Fibroblast of the aortic adventitia (primary cell): ENCODE results near the gene PQBP1. TPM values are rescaled to one million over a fixed set of nuclear protein-coding genes. Genes with fewer than 3 reads are reported as not detected.
"Not testable (repeated sequence)": the region's sequence is repeated elsewhere in the genome, so short reads cannot be mapped to it uniquely, and the experiment has no call there.

Experiments used
- DNase-seq: peaks from one replicate; pipeline ENCODE4 v3.0.0-alpha.2; 2010; ENCODE audit warnings: low read depth
- H3K4me3 ChIP-seq: 2 replicates; pipeline ENCODE4 v1.5.1; 2011; ENCODE audit warnings: low read depth, mild to moderate bottlenecking, control low read depth, low read length, moderate library complexity
- CTCF ChIP-seq: IDR thresholded peaks from 2 replicates; pipeline ENCODE4 v1.5.1; 2011; ENCODE audit warnings: mild to moderate bottlenecking, low read length, control low read depth, inconsistent platforms; ENCODE audit not compliant: insufficient read depth
- total RNA-seq: library from RNA; depleted of rRNA; stranded (reverse); fragments of >200 nt; gene quantifications from 2 replicates; pipeline ENCODE4 v1.2.3, GENCODE V29; 2012; ENCODE audit warnings: low replicate concordance

The PQBP1 gene
- 35.4 and 65.5 TPM in 2 replicates for total RNA-seq

GRCh38 chrX:48897625-48898306 lies at the start of gene PQBP1, which contains the start of gene TIMM17B:
Gene PQBP1, plus strand, starts transcription at chrX:48897930. Its CDS starts 580 bp downstream, at chrX:48898510.
Gene TIMM17B, minus strand, starts transcription at chrX:48897768. Its CDS starts 19 bp downstream, at chrX:48897749.
- peak within 1 kb of the TSS; percentile 80 for H3K4me3 ChIP-seq
- peak; percentile 96 for DNase-seq
- TF ChIP-seq CTCF: no peak

- no peak for DNase-seq
- H3K4me3 ChIP-seq: no peak overlapping the region
- no peak for TF ChIP-seq CTCF
Observed at GRCh38 chrX:48848847-48849246, 48.9 kb upstream of the PQBP1 start.

GRCh38 chrX:48852857-48853256 lies 44.9 kb upstream of the PQBP1 start:
- TF ChIP-seq CTCF: no peak
- no peak for DNase-seq
- no peak overlapping the region for H3K4me3 ChIP-seq

GRCh38 chrX:48853494-48853893 lies 44.2 kb upstream of the PQBP1 start:
- DNase-seq, H3K4me3 ChIP-seq: not testable (repeated sequence)

- not testable (repeated sequence) for DNase-seq, H3K4me3 ChIP-seq
Observed at GRCh38 chrX:48854121-48854804, 43.5 kb upstream of the PQBP1 start.

- peak; percentile 39 for TF ChIP-seq CTCF
- DNase-seq: peak; percentile 5
- no peak overlapping the region for H3K4me3 ChIP-seq
Observed at GRCh38 chrX:48854898-48855297, 42.8 kb upstream of the PQBP1 start.

- DNase-seq: peak; percentile 72
- no peak for TF ChIP-seq CTCF
- H3K4me3 ChIP-seq: no peak overlapping the region
Observed at GRCh38 chrX:48864210-48864609, 33.5 kb upstream of the PQBP1 start.

GRCh38 chrX:48872017-48872416 lies 25.7 kb upstream of the PQBP1 start:
- DNase-seq: not testable (repeated sequence)

GRCh38 chrX:48876944-48877343 lies 20.8 kb upstream of the PQBP1 start:
- not testable (repeated sequence) for H3K4me3 ChIP-seq, DNase-seq

More at GRCh38 chrX:48872017-48872416, 25.7 kb upstream of the PQBP1 start:
- H3K4me3 ChIP-seq: not testable (repeated sequence)
